DOHH2 (cell line): ENCODE data around the gene MOB4.
"Not testable (repeated sequence)": the region's sequence is repeated elsewhere in the genome, so short reads cannot be mapped to it uniquely, and the experiment has no call there.

Experiments used
- H3F3A ChIP-seq: fragments of 200-600 bp; sonication (generic), shearing (Covaris generic); 2 replicates; pipeline ENCODE4 v1.6.0; 2016; ENCODE audit warnings: antibody characterized with exemption, mild to moderate bottlenecking; ENCODE audit not compliant: control insufficient read depth, insufficient read depth
- H3K27ac ChIP-seq: fragments of 200-600 bp; sonication (generic); 2 replicates; pipeline ENCODE4 v1.5.1; 2014; ENCODE audit warnings: low read depth, mild to moderate bottlenecking, low read length, moderate library complexity
- H3K27me3 ChIP-seq: fragments of 200-600 bp; sonication (generic); 2 replicates; pipeline ENCODE4 v1.6.1; 2014; ENCODE audit warnings: mild to moderate bottlenecking, low read length, mixed read lengths; ENCODE audit not compliant: control insufficient read depth
- H3K36me3 ChIP-seq: fragments of 200-600 bp; sonication (generic); 2 replicates; pipeline ENCODE4 v1.6.1; 2014; ENCODE audit warnings: mild to moderate bottlenecking, low read length, moderate library complexity, mixed read lengths; ENCODE audit not compliant: control insufficient read depth
- H3K4me1 ChIP-seq: fragments of 200-600 bp; sonication (generic); 2 replicates; pipeline ENCODE4 v1.6.1; 2014; ENCODE audit warnings: mild to moderate bottlenecking, low read length, mixed read lengths; ENCODE audit not compliant: control insufficient read depth
- H3K4me2 ChIP-seq: fragments of 200-600 bp; sonication (generic); 2 replicates; pipeline ENCODE4 v1.6.0; 2014; ENCODE audit warnings: mild to moderate bottlenecking, low read length, moderate library complexity
- H3K4me3 ChIP-seq: fragments of 200-600 bp; sonication (generic); 2 replicates; pipeline ENCODE4 v1.5.1; 2014; ENCODE audit warnings: mild to moderate bottlenecking, low read length, mixed read lengths
- H3K79me2 ChIP-seq: fragments of 200-600 bp; sonication (generic); 2 replicates; pipeline ENCODE4 v1.6.1; 2014; ENCODE audit warnings: mild to moderate bottlenecking, low read length, mixed read lengths; ENCODE audit not compliant: control insufficient read depth
- H3K9me2 ChIP-seq: fragments of 200-600 bp; sonication (generic); replicated peaks from 2 replicates; pipeline ENCODE4 v1.6.1; 2014; ENCODE audit warnings: mild to moderate bottlenecking, low read length, mixed read lengths; ENCODE audit not compliant: control insufficient read depth
- H3K9me3 ChIP-seq: fragments of 200-600 bp; sonication (generic); 2 replicates; pipeline ENCODE4 v1.6.1; 2014; ENCODE audit warnings: antibody characterized with exemption, low read length, mixed read lengths; ENCODE audit not compliant: control insufficient read depth, insufficient read depth
- H4K20me1 ChIP-seq: fragments of 200-600 bp; sonication (generic); 2 replicates; pipeline ENCODE4 v1.6.0; 2014; ENCODE audit warnings: low read depth, mild to moderate bottlenecking, antibody characterized with exemption, low read length, moderate library complexity; ENCODE audit not compliant: control insufficient read depth, insufficient read depth
- EZH2phosphoT487 ChIP-seq: fragments of 200-600 bp; sonication (generic); IDR thresholded peaks from 2 replicates; pipeline ENCODE4 v1.6.1; 2017; ENCODE audit warnings: borderline replicate concordance, mild to moderate bottlenecking, antibody characterized with exemption, low read length, moderate library complexity, mixed read lengths
- TF ChIP-seq, protein P1 (sequence below): fragments of 200-600 bp; sonication (generic); IDR thresholded peaks from one replicate; pipeline ENCODE4 v1.5.1; 2014; ENCODE audit warnings: antibody characterized with exemption, mild to moderate bottlenecking, low read depth, low read length; ENCODE audit not compliant: poor library complexity, severe bottlenecking

MOB4 gene

DNA sequence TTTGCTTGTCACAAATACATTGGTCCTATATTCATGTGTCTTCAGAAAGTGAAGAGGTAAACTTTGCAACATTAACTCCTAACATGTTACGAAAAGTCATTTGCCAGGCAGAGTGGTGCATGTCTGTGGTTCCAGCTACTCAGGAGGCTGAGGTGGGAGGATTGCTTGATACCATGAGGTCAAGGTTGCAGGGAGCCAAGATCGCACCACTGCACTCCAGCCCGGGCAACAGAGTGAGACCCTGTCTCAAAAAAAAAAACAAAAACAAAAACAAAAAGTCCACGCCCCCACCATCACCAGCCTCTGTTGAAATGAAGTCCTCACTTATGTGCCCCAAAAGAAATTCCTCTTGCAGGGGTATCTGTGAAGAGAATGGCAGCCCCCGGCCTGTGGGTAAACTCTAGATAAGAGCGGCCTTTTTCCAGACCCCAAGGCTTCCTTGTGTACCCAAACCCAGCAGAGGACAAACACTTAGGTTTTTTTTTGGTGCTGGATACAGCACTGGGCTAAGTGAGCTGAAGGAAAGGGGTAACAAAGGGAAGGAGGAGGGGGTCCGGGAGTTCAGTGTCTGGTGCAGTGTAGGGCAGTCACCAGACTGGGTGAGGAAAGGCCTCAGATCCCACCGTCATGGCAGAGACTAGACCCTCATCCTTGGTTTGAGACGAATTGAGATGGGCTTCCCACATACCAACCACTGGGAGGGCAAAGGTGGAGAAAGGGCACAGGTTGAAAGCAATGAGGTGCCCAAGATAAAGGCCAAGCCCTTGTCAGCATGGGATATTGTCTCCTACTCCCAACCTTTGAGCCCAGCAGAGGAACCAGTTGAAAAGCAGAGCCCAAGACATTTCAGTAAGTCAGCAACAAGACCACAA lies 35.5 kb upstream of the MOB4 start:
- no peak overlapping the region for H3K4me2 ChIP-seq
- no peaks in the 10 kb centered on the region for H4K20me1 ChIP-seq
- H3K9me2 ChIP-seq, result no peaks in the 10 kb centered on the region
- H3F3A ChIP-seq, result peaks cover 26% of the 10 kb centered on the region
- no peaks in the 10 kb centered on the region for H3K27me3 ChIP-seq
- peaks cover 4% of the 10 kb centered on the region for H3K9me3 ChIP-seq
- H3K4me3 ChIP-seq, result no peak overlapping the region
- peaks cover 24% of the 10 kb centered on the region for H3K36me3 ChIP-seq
- H3K4me1 ChIP-seq, result peaks cover 6% of the 10 kb centered on the region
- H3K79me2 ChIP-seq, result no peaks in the 10 kb centered on the region
- no peak overlapping the region for H3K27ac ChIP-seq
- TF ChIP-seq, protein P1, sequence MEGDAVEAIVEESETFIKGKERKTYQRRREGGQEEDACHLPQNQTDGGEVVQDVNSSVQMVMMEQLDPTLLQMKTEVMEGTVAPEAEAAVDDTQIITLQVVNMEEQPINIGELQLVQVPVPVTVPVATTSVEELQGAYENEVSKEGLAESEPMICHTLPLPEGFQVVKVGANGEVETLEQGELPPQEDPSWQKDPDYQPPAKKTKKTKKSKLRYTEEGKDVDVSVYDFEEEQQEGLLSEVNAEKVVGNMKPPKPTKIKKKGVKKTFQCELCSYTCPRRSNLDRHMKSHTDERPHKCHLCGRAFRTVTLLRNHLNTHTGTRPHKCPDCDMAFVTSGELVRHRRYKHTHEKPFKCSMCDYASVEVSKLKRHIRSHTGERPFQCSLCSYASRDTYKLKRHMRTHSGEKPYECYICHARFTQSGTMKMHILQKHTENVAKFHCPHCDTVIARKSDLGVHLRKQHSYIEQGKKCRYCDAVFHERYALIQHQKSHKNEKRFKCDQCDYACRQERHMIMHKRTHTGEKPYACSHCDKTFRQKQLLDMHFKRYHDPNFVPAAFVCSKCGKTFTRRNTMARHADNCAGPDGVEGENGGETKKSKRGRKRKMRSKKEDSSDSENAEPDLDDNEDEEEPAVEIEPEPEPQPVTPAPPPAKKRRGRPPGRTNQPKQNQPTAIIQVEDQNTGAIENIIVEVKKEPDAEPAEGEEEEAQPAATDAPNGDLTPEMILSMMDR, result no peak
- TF ChIP-seq EZH2phosphoT487, result no peak

- H3K4me3 ChIP-seq, H3K9me2 ChIP-seq, H3K79me2 ChIP-seq, H3K9me3 ChIP-seq, H3K27ac ChIP-seq, H3K4me1 ChIP-seq, H3K4me2 ChIP-seq, H4K20me1 ChIP-seq, H3K27me3 ChIP-seq: not testable (repeated sequence)
- H3K36me3 ChIP-seq, result peaks cover 44% of the 10 kb centered on the region
- peaks cover 53% of the 10 kb centered on the region for H3F3A ChIP-seq
Measured at GRCh38 chr2:197484248-197484647, 31.6 kb upstream of the MOB4 start.

GRCh38 chr2:197486175-197486574 lies 29.7 kb upstream of the MOB4 start:
- Histone ChIP-seq H3K9me3 (peaks cover 4% of the 10 kb centered on the region), H3K4me3 (no peak overlapping the region), H3F3A (peaks cover 71% of the 10 kb centered on the region), H3K36me3 (peaks cover 63% of the 10 kb centered on the region), H3K9me2 (no peaks in the 10 kb centered on the region), H3K79me2 (peaks cover 3% of the 10 kb centered on the region; the same call in 1 of the 2 replicates), H3K4me1 (no peaks in the 10 kb centered on the region), H3K4me2 (no peak overlapping the region), H4K20me1 (no peaks in the 10 kb centered on the region), H3K27ac (no peak overlapping the region), H3K27me3 (no peaks in the 10 kb centered on the region)
- TF ChIP-seq EZH2phosphoT487, result no peak
- TF ChIP-seq, protein P1, result no peak

DNA sequence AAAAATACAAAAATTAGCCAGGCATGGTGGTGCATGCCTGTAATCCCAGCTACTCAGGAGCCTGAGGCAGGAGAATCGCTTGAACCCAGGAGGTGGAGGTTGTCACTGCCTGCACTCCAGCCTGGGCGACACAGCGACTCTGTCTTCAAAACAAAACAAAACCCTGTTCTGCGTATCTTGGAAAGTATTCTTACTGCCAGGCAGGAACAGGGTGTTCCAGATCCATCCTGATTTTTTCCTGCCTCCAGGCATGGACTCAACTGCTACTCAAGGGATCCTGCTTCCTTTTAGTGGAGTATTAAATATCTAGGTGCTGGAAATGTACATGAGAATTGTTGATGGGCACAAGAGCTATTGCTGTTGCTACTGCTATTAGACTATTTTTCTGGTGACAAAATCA lies 28.5 kb upstream of the MOB4 start:
- Histone ChIP-seq H3K79me2 (peaks cover 7% of the 10 kb centered on the region), H3K4me1 (no peaks in the 10 kb centered on the region), H3K27ac (no peak overlapping the region), H3K4me2 (no peak overlapping the region), H3K4me3 (no peak overlapping the region), H3K9me2 (no peaks in the 10 kb centered on the region), H3K36me3 (peaks cover 75% of the 10 kb centered on the region), H4K20me1 (peaks cover 7% of the 10 kb centered on the region; the same call in 1 of the 2 replicates), H3F3A (peaks cover 74% of the 10 kb centered on the region), H3K9me3 (peaks cover 4% of the 10 kb centered on the region), H3K27me3 (no peaks in the 10 kb centered on the region)
- TF ChIP-seq, protein P1, result no peak
- TF ChIP-seq EZH2phosphoT487, result no peak
